ENCODE data around the gene AKAP6. TPM values are rescaled to one million over a fixed set of nuclear protein-coding genes. Genes with fewer than 3 reads are reported as not detected.
"Not testable (repeated sequence)": the region's sequence is repeated elsewhere in the genome, so short reads cannot be mapped to it uniquely, and the experiment has no call there.

The AKAP6 gene
- total RNA-seq, 4 donors from 2014 or later = 4.1 to 34.4 (median 15.3) TPM

DNA sequence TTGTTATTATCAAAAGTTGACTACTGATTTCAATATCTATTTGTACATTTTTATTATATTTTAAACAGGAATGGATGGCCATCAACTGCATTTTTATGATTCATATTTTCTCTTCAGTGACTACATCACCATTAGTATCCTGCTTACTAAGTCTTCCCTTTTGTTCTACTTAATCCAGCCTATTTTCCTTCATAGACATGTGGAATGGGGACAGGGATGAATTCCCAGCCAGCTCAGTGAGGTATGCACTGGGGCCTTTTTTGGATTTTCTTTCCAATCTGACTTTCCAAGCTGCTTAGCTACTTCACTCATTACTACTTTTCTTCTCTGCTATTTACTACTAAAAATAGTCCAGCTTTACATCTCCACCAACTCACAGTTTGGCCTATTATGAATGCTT, 38.4 kb downstream of the AKAP6 start:
- intact Hi-C loops (cut with DNase I; ENCODE audit: low total_unique reads) = no loop called here
- TF ChIP-seq CTCF (IDR thresholded peaks at IDR 0.05) (no peak), POLR2A (IDR thresholded peaks at IDR 0.05) (no peak)
- H3K27me3 ChIP-seq = no peaks in the 10 kb centered on the region
- no peaks in the 10 kb centered on the region for H3K36me3 ChIP-seq
- no peak for DNase-seq
- no peak overlapping the region for H3K4me3 ChIP-seq
- no peaks in the 10 kb centered on the region for H3K9me3 ChIP-seq
- no peak overlapping the region for H3K27ac ChIP-seq
- H3K4me1 ChIP-seq = peaks cover 0 to 3% of the 10 kb centered on the region in 2 donors

- DNase-seq = no peak
- Histone ChIP-seq H3K36me3 (no peaks in the 10 kb centered on the region), H3K9me3 (no peaks in the 10 kb centered on the region), H3K4me1 (peaks cover 0 to 3% of the 10 kb centered on the region in 2 donors), H3K27me3 (no peaks in the 10 kb centered on the region), H3K4me3 (no peak overlapping the region), H3K27ac (no peak overlapping the region)
- intact Hi-C loops (cut with DNase I; ENCODE audit: low total_unique reads) = no loop called here
- TF ChIP-seq POLR2A (IDR thresholded peaks at IDR 0.05) (no peak), CTCF (IDR thresholded peaks at IDR 0.05) (no peak)
These were observed 39.0 kb downstream of the AKAP6 start for GRCh38 chr14:32368107-32368506.

GRCh38 chr14:32370714-32371113, 41.6 kb downstream of the AKAP6 start:
- no peak for TF ChIP-seq POLR2A (IDR thresholded peaks at IDR 0.05)
- TF ChIP-seq CTCF (IDR thresholded peaks at IDR 0.05) = no peak
- DNase-seq = no peak
- intact Hi-C loops (cut with DNase I; ENCODE audit: low total_unique reads) = no loop called here
- H3K4me1 ChIP-seq = peaks cover 0 to 3% of the 10 kb centered on the region in 2 donors
- H3K36me3 ChIP-seq = no peaks in the 10 kb centered on the region
- H3K4me3 ChIP-seq = no peak overlapping the region
- H3K9me3 ChIP-seq = no peaks in the 10 kb centered on the region
- H3K27ac ChIP-seq = no peak overlapping the region
- H3K27me3 ChIP-seq = no peaks in the 10 kb centered on the region

DNA sequence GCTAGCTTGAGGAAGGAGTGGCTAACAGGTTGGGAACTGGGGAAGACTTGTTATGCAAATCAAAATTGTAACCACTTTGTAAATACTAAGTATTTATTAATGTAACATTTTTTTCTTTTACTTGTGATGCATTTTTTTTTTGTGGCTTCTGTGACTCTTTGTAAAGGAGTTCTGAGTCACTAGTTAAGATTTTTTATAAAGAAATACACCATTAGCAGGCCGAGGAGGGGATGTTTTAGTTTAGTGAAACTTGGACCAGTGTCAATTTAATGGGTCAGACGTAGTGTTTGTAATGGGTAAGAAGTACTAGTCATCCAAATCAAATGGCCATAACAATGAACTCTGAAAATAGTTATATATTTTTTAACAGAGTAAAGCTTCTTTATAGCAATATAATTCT, 43.1 kb downstream of the AKAP6 start:
- Histone ChIP-seq H3K4me1 (no peaks in the 10 kb centered on the region), H3K36me3 (no peaks in the 10 kb centered on the region), H3K9me3 (no peaks in the 10 kb centered on the region), H3K4me3 (no peak overlapping the region), H3K27ac (no peak overlapping the region), H3K27me3 (no peaks in the 10 kb centered on the region)
- no peak for DNase-seq
- no peak for TF ChIP-seq CTCF (IDR thresholded peaks at IDR 0.05)
- TF ChIP-seq POLR2A (IDR thresholded peaks at IDR 0.05) = no peak
- intact Hi-C loops (cut with DNase I; ENCODE audit: low total_unique reads) = no loop called here

DNA sequence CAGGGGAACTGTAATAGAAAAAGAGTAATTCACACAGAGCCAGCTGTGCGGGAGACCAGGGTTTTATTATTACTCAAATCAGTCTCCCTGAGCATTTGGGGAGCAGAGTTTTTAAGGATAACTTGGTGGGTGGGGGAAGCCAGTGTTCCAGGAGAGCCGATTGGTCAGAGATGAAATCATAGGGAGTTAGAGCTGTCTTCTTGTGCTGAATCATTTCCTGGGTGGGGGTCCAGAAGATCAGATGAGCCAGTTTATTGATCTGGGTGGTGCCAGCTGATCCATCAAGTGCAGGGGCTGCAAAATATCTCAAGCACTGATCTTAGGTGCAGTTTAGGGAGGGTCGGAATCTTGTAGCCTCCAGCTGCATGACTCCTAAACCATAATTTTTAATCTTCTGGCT, 44.1 kb downstream of the AKAP6 start:
- H3K9me3 ChIP-seq; H3K4me3 ChIP-seq; intact Hi-C loops (cut with DNase I; ENCODE audit: low total_unique reads); DNase-seq; H3K36me3 ChIP-seq; H3K27ac ChIP-seq; H3K4me1 ChIP-seq; H3K27me3 ChIP-seq: not testable (repeated sequence)

DNA sequence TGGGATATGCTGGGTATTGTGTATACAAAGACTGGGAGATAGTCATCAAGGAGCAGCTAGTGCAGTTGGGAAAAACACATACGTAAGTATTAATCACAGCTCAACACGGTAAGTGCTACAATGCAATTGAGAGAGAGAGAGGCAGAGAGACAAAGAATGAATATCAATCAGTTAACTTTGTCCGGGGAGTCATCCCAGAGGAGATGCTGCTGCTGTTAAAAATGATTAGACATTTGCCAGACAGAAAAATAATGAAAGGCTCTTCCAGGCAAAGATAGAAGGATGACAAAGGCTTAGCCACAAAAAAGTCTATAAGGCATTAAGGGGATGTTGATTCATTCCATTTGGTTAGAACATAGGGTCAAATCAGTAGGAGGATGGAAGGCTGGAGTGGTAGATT, 45.1 kb downstream of the AKAP6 start:
- Histone ChIP-seq H3K9me3 (no peaks in the 10 kb centered on the region), H3K27ac (no peak overlapping the region), H3K4me3 (no peak overlapping the region), H3K27me3 (no peaks in the 10 kb centered on the region), H3K4me1 (no peaks in the 10 kb centered on the region), H3K36me3 (no peaks in the 10 kb centered on the region)
- intact Hi-C loops (cut with DNase I; ENCODE audit: low total_unique reads) = no loop called here
- no peak for TF ChIP-seq CTCF (IDR thresholded peaks at IDR 0.05)
- TF ChIP-seq POLR2A (IDR thresholded peaks at IDR 0.05) = no peak
- DNase-seq = no peak
